ENCODE measurements around the gene CSTB.

DNA sequence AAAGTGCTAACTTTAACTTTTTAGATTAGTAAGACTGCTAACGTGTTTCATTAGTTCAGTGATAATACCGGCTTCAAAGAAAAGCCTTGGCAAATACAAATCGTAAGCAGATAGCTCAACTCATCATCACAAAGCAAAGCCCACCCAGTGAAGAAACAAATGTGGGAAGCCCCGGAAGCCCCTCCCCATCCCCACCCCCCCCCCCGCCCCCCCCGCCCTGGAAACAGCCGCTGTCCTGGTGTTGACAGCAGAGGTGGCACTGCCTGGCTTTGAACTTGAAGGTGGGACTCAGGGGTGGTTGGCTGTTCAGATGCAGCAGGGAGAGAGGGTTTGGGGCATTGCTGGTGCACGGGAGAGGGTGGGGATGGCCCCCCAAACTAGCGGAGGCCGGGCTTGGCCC lies 43.0 kb downstream of the CSTB start:
- TF ChIP-seq ZNF157 (tag by site-specific recombination; IDR thresholded peaks at IDR 0.05) (no peak), PBX3 (CRISPR knock-in tag; IDR thresholded peaks at IDR 0.05) (no peak), PRDM1 (tag by site-specific recombination; IDR thresholded peaks at IDR 0.05) (no peak), ZNF596 (tag by site-specific recombination; IDR thresholded peaks at IDR 0.05) (no peak), CTCF (tag by site-specific recombination; IDR thresholded peaks at IDR 0.05) (no peak), ZNF174 (tag by site-specific recombination; IDR thresholded peaks at IDR 0.05) (no peak)
